ENCODE data around the gene NOL4L.

The NOL4L gene

DNA sequence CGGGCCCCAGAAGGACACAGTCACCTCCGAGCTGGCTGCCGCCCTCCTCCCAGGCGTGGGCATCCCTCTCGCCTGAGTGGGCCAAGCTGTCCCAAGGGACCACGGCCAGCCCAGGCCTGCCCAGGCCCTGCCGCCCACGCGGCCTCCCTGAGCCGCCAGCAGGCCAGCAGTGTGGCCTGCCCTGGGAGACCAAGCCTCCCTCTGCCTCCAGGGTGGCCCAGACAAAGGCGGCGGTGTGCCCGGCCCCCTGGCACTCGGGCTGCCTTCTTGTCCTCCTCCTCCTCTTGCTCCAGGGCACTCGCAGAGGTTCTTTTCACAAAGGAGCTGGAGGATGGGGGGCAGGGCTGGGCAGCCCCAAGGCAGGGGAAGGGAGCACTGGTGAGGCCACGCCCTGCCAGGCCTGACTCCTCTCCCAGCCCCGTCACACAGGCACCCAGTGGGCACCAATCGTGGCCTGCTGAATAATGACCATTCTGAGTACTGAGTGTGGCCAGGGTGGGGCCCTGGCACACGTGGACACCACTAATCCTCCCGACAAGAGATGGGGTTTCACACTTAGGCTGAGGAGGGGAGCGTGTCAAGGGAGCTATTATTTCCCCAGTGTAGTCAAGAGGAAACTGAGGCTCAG is 25.3 kb downstream of the NOL4L start:
- no peak for DNase-seq (ENCODE audit: insufficient read length, low spot score)
- no peak for FAIRE-seq

DNA sequence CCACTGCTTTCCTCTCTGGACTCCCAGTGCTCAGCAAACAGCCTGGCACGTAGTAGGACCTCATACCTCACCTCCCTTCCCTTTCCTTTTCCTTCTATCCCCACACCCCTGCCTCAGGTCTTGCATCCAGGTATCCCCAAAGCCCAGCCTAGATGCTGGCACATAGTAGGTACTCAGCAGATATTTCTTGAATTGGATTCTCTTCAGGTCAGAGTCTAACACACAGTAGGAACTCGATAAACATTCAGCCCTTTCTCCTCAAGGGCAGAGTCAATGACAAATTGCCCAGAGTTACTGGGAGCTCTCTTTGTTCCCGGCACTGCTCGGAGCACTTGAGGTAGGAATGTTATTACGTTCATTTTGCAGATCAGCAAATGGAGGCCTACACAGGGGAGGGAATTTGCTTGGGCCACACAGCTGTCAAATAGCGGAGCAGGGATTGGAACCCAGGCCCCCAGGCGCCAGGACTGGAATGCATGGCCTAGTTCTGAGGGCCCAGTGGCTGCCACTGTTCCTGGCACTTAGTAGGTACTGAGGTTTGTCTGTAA is 25.9 kb downstream of the NOL4L start:
- TF ChIP-seq POLR2AphosphoS5 (IDR thresholded peaks at IDR 0.05; ENCODE audit: low read depth, low read length) (no peak), POU2F2 (IDR thresholded peaks at IDR 0.05; ENCODE audit: low read depth, low read length) (no peak)
- FAIRE-seq = no peak
- DNase-seq (ENCODE audit: insufficient read length, low spot score) = no peak

More for the DNA sequence above, 25.3 kb downstream of the NOL4L start:
- TF ChIP-seq POU2F2 (IDR thresholded peaks at IDR 0.05; ENCODE audit: low read depth, low read length) (no peak), TAF1 (IDR thresholded peaks at IDR 0.05; ENCODE audit: low read depth, low read length) (no peak), SPI1 (IDR thresholded peaks at IDR 0.05; ENCODE audit: low read depth, low read length) (no peak), POLR2A (IDR thresholded peaks at IDR 0.05; ENCODE audit: low read depth, low read length) (no peak), PAX5 (IDR thresholded peaks at IDR 0.05; ENCODE audit: insufficient read depth, low read length, severe bottlenecking) (no peak), POLR2AphosphoS5 (IDR thresholded peaks at IDR 0.05; ENCODE audit: low read depth, low read length) (no peak)

GRCh38 chr20:32558526-32558925 is 26.6 kb downstream of the NOL4L start:
- no peak for TF ChIP-seq POLR2A (IDR thresholded peaks at IDR 0.05; ENCODE audit: low read depth, low read length)
- no peak for TF ChIP-seq SPI1 (IDR thresholded peaks at IDR 0.05; ENCODE audit: low read depth, low read length)
- no peak for TF ChIP-seq PAX5 (IDR thresholded peaks at IDR 0.05; ENCODE audit: insufficient read depth, low read length, severe bottlenecking)
- TF ChIP-seq POU2F2 (IDR thresholded peaks at IDR 0.05; ENCODE audit: low read depth, low read length) = no peak
- no peak for TF ChIP-seq TAF1 (IDR thresholded peaks at IDR 0.05; ENCODE audit: low read depth, low read length)
- TF ChIP-seq POLR2AphosphoS5 (IDR thresholded peaks at IDR 0.05; ENCODE audit: low read depth, low read length) = no peak
- FAIRE-seq = no peak

GRCh38 chr20:32557319-32557718 is 27.8 kb downstream of the NOL4L start:
- DNase-seq (ENCODE audit: insufficient read length, low spot score) (no peak), FAIRE-seq (no peak)
- TF ChIP-seq POLR2AphosphoS5 (IDR thresholded peaks at IDR 0.05; ENCODE audit: low read depth, low read length) (no peak), POLR2A (IDR thresholded peaks at IDR 0.05; ENCODE audit: low read depth, low read length) (no peak), POU2F2 (IDR thresholded peaks at IDR 0.05; ENCODE audit: low read depth, low read length) (no peak), SPI1 (IDR thresholded peaks at IDR 0.05; ENCODE audit: low read depth, low read length) (no peak), TAF1 (IDR thresholded peaks at IDR 0.05; ENCODE audit: low read depth, low read length) (no peak), PAX5 (IDR thresholded peaks at IDR 0.05; ENCODE audit: insufficient read depth, low read length, severe bottlenecking) (no peak)

More at GRCh38 chr20:32558526-32558925, 26.6 kb downstream of the NOL4L start:
- DNase-seq (ENCODE audit: insufficient read length, low spot score) = no peak

DNA sequence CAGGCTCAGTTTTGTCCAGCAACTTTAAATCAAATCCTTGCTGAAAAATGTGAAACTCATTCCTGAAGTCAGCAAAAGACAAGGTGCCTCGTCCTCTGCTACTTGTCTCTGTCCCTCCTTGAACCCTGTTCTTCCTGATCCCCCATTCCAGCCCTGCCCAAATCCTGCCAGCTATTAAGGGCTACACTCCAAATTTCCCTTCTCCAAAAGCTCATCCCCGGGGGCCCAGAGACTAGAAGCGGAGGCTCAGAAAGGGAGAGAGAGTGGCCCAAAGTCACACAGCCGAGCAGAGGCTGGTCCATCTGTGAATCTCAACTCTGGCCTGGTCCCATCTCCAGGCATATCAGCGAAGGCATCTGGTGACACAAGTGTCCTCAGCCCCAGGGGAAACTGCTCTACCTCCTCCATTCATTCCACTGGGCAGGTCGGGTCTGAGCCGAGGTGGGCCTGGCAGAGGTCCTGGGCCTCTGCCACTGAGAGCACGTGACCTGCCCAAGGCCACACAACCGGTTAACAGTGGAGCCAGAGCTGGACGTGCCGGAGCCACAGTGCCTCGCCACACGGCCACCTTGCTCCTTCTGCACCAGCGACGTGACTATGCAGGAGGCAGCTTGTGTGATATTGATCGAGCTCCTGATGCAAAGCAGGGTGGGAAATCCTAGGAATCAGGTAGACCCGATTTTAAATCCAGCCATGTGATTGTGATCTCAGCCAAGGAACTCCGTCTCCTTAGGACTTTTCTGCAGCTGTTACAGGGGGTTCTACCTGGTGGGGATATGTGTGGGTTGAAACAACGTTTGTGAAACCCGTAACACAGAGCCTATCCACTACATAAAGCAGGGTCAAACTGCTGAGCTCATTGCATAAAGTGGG is 28.6 kb downstream of the NOL4L start:
- TF ChIP-seq POLR2AphosphoS5 (IDR thresholded peaks at IDR 0.05; ENCODE audit: low read depth, low read length) = no peak
- TF ChIP-seq PAX5 (IDR thresholded peaks at IDR 0.05; ENCODE audit: insufficient read depth, low read length, severe bottlenecking) = no peak
- no peak for TF ChIP-seq SPI1 (IDR thresholded peaks at IDR 0.05; ENCODE audit: low read depth, low read length)
- TF ChIP-seq POU2F2 (IDR thresholded peaks at IDR 0.05; ENCODE audit: low read depth, low read length) = no peak
- TF ChIP-seq TAF1 (IDR thresholded peaks at IDR 0.05; ENCODE audit: low read depth, low read length) = no peak
- TF ChIP-seq POLR2A (IDR thresholded peaks at IDR 0.05; ENCODE audit: low read depth, low read length) = no peak
- FAIRE-seq (no peak), DNase-seq (ENCODE audit: insufficient read length, low spot score) (no peak)

DNA sequence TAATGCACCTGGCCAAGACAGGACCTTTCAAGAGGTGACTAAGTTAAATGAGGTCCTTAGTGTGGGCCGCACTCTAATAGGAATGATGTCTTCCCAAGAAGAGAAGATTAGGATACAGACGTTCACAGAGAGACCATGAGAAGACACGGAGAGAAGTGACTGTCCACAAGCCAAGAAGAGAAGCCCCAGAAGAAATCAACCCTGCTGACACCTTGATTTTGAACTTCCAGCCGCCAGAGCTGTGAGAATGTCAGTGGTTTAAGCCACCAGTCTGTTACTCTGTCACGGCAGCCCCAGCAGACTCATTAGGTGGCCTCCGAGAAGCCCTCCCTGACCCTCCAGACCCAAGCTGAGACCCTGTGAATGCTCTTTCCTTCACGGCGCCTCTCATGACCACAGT is 29.5 kb downstream of the NOL4L start:
- no peak for TF ChIP-seq POLR2A (IDR thresholded peaks at IDR 0.05; ENCODE audit: low read depth, low read length)
- no peak for TF ChIP-seq POU2F2 (IDR thresholded peaks at IDR 0.05; ENCODE audit: low read depth, low read length)
- TF ChIP-seq PAX5 (IDR thresholded peaks at IDR 0.05; ENCODE audit: insufficient read depth, low read length, severe bottlenecking) = no peak
- TF ChIP-seq TAF1 (IDR thresholded peaks at IDR 0.05; ENCODE audit: low read depth, low read length) = no peak
- no peak for TF ChIP-seq POLR2AphosphoS5 (IDR thresholded peaks at IDR 0.05; ENCODE audit: low read depth, low read length)
- TF ChIP-seq SPI1 (IDR thresholded peaks at IDR 0.05; ENCODE audit: low read depth, low read length) = no peak
- FAIRE-seq (no peak), DNase-seq (ENCODE audit: insufficient read length, low spot score) (no peak)

GRCh38 chr20:32554965-32555289 is 30.2 kb downstream of the NOL4L start:
- no peak for TF ChIP-seq PAX5 (IDR thresholded peaks at IDR 0.05; ENCODE audit: insufficient read depth, low read length, severe bottlenecking)
- TF ChIP-seq POU2F2 (IDR thresholded peaks at IDR 0.05; ENCODE audit: low read depth, low read length) = no peak
- TF ChIP-seq TAF1 (IDR thresholded peaks at IDR 0.05; ENCODE audit: low read depth, low read length) = no peak
- DNase-seq (ENCODE audit: insufficient read length, low spot score) (no peak), FAIRE-seq (no peak)

DNA sequence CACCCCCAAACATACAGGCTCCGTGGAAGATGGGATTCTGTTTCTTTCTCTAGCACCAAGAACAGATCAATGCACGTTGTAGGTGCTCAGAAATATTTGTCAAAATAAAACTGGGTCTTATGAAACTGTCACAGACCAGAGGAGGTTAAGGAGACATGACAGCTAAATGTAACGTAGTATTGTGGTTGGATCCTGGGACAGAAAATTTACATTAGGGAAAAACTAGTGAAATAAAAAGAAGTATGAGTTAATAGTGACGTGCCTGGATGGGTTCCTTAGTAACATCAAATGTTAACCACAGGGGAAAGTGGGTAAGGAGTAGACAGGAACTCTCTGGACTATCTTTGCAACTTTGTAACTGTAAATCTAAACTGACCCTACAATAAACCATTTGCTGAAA is 31.5 kb downstream of the NOL4L start:
- no peak for DNase-seq (ENCODE audit: insufficient read length, low spot score)
- FAIRE-seq = no peak
- TF ChIP-seq SPI1 (IDR thresholded peaks at IDR 0.05; ENCODE audit: low read depth, low read length) (no peak), TAF1 (IDR thresholded peaks at IDR 0.05; ENCODE audit: low read depth, low read length) (no peak), POLR2AphosphoS5 (IDR thresholded peaks at IDR 0.05; ENCODE audit: low read depth, low read length) (no peak)

DNA sequence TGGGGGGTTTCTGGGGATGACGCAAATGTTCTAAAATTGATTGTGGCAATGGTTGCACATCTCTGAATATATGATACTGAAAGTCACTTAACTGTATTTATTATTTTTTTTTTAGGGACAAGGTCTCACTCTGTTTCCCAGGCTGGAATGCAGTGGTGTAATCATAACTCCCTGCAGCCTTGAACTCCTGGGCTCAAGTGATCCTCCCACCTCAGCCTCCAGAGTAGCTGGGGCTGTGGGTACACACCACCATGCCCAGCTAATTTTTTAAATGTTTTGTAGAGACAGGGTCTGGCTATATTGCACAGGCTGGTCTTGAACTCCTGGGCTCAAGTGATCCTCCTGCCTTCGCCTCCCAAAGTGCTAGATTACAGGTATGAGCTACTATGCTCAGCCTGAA is 33.4 kb downstream of the NOL4L start:
- TF ChIP-seq POU2F2 (IDR thresholded peaks at IDR 0.05; ENCODE audit: low read depth, low read length) = no peak
- FAIRE-seq (no peak), DNase-seq (ENCODE audit: insufficient read length, low spot score) (no peak)

GRCh38 chr20:32549842-32550241 is 35.3 kb downstream of the NOL4L start:
- no peak for FAIRE-seq
- DNase-seq (ENCODE audit: insufficient read length, low spot score) = no peak
- TF ChIP-seq POU2F2 (IDR thresholded peaks at IDR 0.05; ENCODE audit: low read depth, low read length) (no peak), PAX5 (IDR thresholded peaks at IDR 0.05; ENCODE audit: insufficient read depth, low read length, severe bottlenecking) (no peak), TAF1 (IDR thresholded peaks at IDR 0.05; ENCODE audit: low read depth, low read length) (no peak), POLR2AphosphoS5 (IDR thresholded peaks at IDR 0.05; ENCODE audit: low read depth, low read length) (no peak), POLR2A (IDR thresholded peaks at IDR 0.05; ENCODE audit: low read depth, low read length) (no peak), SPI1 (IDR thresholded peaks at IDR 0.05; ENCODE audit: low read depth, low read length) (no peak)
